GM13977 (cell line): ENCODE results near the gene CST9.

Experiments
- DNase-seq: peaks from one replicate; pipeline ENCODE4 v3.0.0; 2012; ENCODE audit warnings: low spot score
- in situ Hi-C: fragments of 300-500 bp; cut with MboI; formaldehyde crosslinking; loops from one replicate; pipeline ENCODE4 v1.12.0; 2022; ENCODE audit warnings: low sequenced_read_pairs, low pct_unique_long_range_greater_than_20kb, mixed read lengths, inconsistent platforms; ENCODE audit not compliant: unreplicated experiment
- TF ChIP-seq, protein P1 (sequence below): IDR thresholded peaks from 2 replicates; pipeline ENCODE4 v1.5.1; 2012; ENCODE audit warnings: mild to moderate bottlenecking, control low read depth; ENCODE audit not compliant: insufficient read depth; ENCODE audit errors: extremely low read depth, missing control alignments

CST9 gene

GRCh38 chr20:23568971-23569330 is 36.8 kb downstream of the CST9 start:
- DNase-seq: no peak
- in situ Hi-C loops: no loop called here
- TF ChIP-seq, protein P1, sequence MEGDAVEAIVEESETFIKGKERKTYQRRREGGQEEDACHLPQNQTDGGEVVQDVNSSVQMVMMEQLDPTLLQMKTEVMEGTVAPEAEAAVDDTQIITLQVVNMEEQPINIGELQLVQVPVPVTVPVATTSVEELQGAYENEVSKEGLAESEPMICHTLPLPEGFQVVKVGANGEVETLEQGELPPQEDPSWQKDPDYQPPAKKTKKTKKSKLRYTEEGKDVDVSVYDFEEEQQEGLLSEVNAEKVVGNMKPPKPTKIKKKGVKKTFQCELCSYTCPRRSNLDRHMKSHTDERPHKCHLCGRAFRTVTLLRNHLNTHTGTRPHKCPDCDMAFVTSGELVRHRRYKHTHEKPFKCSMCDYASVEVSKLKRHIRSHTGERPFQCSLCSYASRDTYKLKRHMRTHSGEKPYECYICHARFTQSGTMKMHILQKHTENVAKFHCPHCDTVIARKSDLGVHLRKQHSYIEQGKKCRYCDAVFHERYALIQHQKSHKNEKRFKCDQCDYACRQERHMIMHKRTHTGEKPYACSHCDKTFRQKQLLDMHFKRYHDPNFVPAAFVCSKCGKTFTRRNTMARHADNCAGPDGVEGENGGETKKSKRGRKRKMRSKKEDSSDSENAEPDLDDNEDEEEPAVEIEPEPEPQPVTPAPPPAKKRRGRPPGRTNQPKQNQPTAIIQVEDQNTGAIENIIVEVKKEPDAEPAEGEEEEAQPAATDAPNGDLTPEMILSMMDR: no peak

GRCh38 chr20:23568320-23568970 is 37.3 kb downstream of the CST9 start, which contains the start of gene CST9L:
CST9L (minus strand) TSS chr20:23568484; CDS start chr20:23568450, 34 bp downstream.
- in situ Hi-C loops: no loop called here
- TF ChIP-seq, protein P1: no peak
- DNase-seq: no peak

- TF ChIP-seq, protein P1: no peak
- no peak for DNase-seq
- in situ Hi-C loops: no loop called here
Measured at GRCh38 chr20:23566199-23566932, 39.4 kb downstream of the CST9 start.

DNA sequence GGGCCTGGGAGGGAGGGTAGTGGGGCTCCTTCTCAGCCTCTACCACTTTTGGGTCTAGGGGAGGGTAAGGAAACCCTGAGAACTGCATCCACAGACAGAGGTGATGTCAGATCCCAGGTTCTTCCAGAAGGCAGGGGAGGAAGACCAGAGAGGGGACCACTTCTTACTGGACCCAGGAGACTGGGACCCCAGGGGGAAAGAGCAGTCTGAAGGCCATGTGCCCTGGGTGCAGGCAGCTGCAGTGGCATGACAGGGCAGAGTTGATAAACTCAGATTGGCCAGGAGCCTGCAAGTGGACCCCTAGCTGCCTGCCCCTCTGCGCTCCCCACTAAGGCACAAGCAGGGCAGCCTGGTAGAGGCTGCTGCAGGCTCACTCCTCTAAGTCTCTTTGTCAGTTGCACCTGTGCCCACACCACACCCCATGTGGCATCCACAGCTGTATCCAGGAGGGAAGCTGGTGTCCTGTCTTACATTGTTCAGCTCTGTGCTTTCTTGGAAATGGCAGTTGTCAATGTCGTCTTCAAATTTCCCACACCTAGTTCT is 40.1 kb downstream of the CST9 start:
- TF ChIP-seq, protein P1: no peak
- DNase-seq: no peak

DNA sequence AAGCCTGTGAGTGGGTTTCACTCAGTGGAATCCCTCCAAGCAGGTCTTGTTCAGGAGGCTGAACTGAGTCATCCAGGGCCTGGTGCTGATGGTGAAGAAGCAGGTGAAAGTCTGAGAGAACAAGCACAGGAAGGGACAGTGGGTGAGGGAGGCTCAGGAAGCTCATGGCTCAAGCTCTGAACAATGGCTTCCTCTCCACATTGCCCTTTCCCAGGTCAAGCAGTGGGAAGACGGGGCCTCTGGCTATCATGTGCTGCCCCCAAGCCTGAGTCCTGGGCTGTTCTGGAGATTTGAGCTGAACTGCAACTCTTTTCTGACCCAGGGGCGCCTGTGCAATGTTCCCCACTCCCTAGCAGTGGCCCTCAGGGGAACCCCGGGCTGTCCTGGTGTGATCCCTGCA is 40.8 kb downstream of the CST9 start:
- TF ChIP-seq, protein P1: no peak
- in situ Hi-C loops: no loop called here
- DNase-seq: no peak

More for the DNA sequence above, 40.1 kb downstream of the CST9 start:
- in situ Hi-C loops: no loop called here

DNA sequence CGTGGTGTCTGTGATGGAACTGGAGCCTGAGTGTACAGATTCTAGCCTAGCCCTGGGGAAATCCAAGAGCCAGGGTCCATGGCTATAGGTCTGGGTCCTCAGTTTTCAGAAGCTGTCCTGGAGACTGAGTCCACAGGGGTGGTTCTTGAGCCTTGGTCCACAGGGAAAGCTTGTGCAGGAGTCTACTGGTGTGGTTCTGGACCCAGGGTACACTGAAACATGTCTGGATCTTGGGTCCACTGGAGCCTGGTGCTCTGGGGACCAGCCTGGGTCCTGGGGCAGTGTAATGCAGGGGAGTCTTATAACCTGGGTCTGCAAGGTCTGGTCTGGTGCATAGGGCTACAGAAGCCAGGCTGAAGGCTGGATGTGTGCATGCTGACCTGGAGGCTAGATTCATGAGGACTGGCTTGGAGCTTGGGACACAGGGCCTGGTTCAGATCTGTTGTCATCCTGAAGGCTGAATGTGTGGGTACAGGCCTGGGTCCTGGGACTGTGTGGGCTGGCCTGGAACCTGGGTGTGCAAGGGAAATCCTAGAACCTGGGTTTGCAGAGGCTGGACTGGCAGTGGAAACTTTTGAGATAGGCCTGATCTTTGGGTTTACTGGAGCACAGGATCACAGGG is 42.9 kb downstream of the CST9 start:
- in situ Hi-C loops: no loop called here
- DNase-seq: no peak

More for the DNA sequence above, 42.9 kb downstream of the CST9 start:
- TF ChIP-seq, protein P1: no peak
